ENCODE data around the gene SPINT3.

Gene SPINT3

DNA sequence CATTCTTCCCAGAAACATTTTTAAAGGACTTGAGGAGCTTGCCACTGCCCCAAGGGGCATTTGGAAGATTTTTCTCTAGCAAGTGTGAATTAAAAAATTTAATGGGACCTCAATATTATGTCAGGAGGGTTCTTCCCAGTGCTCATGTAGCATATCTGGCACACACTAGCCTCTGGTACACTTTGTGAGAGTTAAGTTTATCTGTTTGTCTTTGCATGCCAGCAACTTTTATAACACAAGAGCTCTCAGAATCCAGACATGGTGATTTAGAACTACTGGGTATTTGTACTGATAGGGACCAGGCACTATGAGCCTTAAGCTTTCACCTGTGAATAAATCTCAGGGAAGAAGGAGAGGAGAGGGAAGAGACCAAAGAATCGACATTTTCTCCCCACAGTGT, 12.9 kb downstream of the SPINT3 start:
- no peaks in the 10 kb centered on the region for H3K27me3 ChIP-seq (ENCODE audit: control insufficient read depth, insufficient read depth, low read length, poor library complexity, severe bottlenecking)
- no peak overlapping the region for H3K27ac ChIP-seq (ENCODE audit: insufficient read depth, low read depth, low read length, poor library complexity, severe bottlenecking)
- H3K9me3 ChIP-seq (ENCODE audit: control insufficient read depth, low read length) = no peaks in the 10 kb centered on the region
- no peak overlapping the region for H3K4me3 ChIP-seq (ENCODE audit: insufficient read depth, low read depth, low read length)
- 83 to 100% methylated on average over 1 of the region's 1 CpG for WGBS, 2 experiments
- H3K36me3 ChIP-seq (ENCODE audit: control insufficient read depth, insufficient read depth, low read length) = no peaks in the 10 kb centered on the region
- no peaks in the 10 kb centered on the region for H3K4me1 ChIP-seq (ENCODE audit: control insufficient read depth, insufficient read depth, low read length)

DNA sequence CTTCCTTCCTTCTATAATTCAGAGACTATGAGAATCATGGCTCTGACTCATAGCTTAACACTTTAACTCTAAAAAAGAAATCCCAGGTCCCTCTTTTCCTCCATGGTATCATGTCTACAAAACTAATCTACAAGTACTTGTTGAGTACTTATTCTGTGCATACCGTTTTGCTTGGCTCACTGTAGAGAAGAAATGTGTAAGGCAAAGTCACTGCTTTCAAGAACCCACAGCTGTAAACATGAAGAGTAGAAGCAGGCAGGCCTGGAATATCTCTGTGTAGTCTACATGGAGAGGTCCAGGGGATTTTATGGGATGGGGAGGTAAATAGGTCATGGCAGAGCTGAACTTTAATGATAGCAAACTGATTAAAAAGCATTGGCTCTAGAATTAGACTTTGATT, 13.8 kb downstream of the SPINT3 start:
- Histone ChIP-seq H3K36me3 (ENCODE audit: control insufficient read depth, insufficient read depth, low read length) (no peaks in the 10 kb centered on the region), H3K4me3 (ENCODE audit: insufficient read depth, low read depth, low read length) (no peak overlapping the region), H3K4me1 (ENCODE audit: control insufficient read depth, insufficient read depth, low read length) (no peaks in the 10 kb centered on the region), H3K27ac (ENCODE audit: insufficient read depth, low read depth, low read length, poor library complexity, severe bottlenecking) (no peak overlapping the region), H3K9me3 (ENCODE audit: control insufficient read depth, low read length) (no peaks in the 10 kb centered on the region), H3K27me3 (ENCODE audit: control insufficient read depth, insufficient read depth, low read length, poor library complexity, severe bottlenecking) (no peaks in the 10 kb centered on the region)
- 88 to 89% methylated on average over 1 of the region's 1 CpG for WGBS, 2 experiments

DNA sequence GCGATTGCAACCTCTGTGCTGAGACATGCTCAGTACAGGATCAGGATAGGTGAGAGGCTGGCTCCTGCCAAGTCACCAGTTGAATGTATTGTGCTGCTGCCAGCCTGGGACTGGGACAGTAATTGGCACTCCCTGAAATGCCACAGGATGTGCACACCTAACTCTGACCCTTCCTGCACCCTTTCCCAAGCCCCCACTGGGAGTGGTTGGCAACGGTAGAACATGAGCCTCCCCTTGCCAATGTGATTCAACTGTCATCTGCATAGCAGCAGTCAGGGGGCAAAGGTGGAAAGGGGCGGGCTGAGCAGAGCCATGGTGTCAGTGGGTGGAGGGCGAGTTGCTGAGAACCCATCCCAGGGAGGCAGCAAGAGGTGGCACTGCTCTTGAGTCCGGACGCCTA, 15.4 kb downstream of the SPINT3 start:
- H3K27ac ChIP-seq (ENCODE audit: insufficient read depth, low read depth, low read length, poor library complexity, severe bottlenecking) = no peak overlapping the region
- no peaks in the 10 kb centered on the region for H3K36me3 ChIP-seq (ENCODE audit: control insufficient read depth, insufficient read depth, low read length)
- no peak overlapping the region for H3K4me3 ChIP-seq (ENCODE audit: insufficient read depth, low read depth, low read length)
- H3K27me3 ChIP-seq (ENCODE audit: control insufficient read depth, insufficient read depth, low read length, poor library complexity, severe bottlenecking) = no peaks in the 10 kb centered on the region
- WGBS, 2 experiments = 88 to 89% methylated on average over 6 of the region's 6 CpGs
- H3K4me1 ChIP-seq (ENCODE audit: control insufficient read depth, insufficient read depth, low read length) = no peaks in the 10 kb centered on the region
- no peaks in the 10 kb centered on the region for H3K9me3 ChIP-seq (ENCODE audit: control insufficient read depth, low read length)

DNA sequence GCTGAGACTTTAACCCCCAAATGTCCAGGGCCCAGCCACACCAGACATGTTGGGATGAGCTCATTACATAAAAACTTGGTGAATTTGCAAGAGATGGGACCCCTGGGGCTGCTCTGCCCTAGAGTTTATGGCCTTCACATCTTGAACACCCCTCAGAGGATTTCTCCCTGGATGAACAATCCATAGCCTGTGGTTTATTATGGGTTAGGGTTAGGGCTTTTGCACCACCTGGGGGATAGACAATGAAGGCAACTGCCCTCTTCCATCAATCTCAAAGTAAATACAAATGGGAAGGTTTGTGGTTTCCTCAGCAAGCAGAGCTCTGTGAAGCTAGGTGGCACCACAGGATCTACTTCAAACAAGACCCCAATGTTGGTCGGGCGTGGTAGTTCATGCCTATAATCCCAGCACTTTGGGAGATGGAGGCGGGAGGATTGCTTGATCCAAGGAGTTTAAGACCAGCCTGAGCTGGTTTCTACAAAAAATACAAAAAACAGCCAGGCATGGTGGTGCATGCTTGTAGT, 17.4 kb downstream of the SPINT3 start:
- no peak overlapping the region for H3K27ac ChIP-seq (ENCODE audit: insufficient read depth, low read depth, low read length, poor library complexity, severe bottlenecking)
- no peaks in the 10 kb centered on the region for H3K4me1 ChIP-seq (ENCODE audit: control insufficient read depth, insufficient read depth, low read length)
- no peaks in the 10 kb centered on the region for H3K36me3 ChIP-seq (ENCODE audit: control insufficient read depth, insufficient read depth, low read length)
- WGBS, 2 experiments = 83 to 84% methylated on average over 3 of the region's 3 CpGs
- H3K27me3 ChIP-seq (ENCODE audit: control insufficient read depth, insufficient read depth, low read length, poor library complexity, severe bottlenecking) = no peaks in the 10 kb centered on the region
- H3K4me3 ChIP-seq (ENCODE audit: insufficient read depth, low read depth, low read length) = no peak overlapping the region
- no peaks in the 10 kb centered on the region for H3K9me3 ChIP-seq (ENCODE audit: control insufficient read depth, low read length)

DNA sequence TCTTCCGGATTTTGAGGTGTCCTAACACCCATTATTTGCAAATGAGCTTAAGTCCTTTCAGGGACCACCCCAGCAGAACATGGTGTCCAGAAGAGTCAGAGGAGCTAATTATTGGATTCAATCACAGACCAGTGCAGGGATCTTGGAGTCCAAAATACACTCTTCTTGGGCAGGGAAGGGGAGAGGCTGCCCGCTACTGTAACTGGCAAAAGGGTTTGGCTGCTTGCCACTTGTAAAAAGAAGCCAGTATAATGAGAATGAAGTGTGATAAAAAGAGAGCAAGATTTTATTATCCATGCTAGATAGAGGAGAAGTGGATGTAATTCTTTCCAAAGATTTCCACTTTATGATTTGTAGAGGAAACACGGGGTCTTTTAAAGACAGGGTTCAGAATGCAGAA, 19.3 kb downstream of the SPINT3 start:
- 94 to 97% methylated on average over 3 of the region's 3 CpGs for WGBS, 2 experiments

DNA sequence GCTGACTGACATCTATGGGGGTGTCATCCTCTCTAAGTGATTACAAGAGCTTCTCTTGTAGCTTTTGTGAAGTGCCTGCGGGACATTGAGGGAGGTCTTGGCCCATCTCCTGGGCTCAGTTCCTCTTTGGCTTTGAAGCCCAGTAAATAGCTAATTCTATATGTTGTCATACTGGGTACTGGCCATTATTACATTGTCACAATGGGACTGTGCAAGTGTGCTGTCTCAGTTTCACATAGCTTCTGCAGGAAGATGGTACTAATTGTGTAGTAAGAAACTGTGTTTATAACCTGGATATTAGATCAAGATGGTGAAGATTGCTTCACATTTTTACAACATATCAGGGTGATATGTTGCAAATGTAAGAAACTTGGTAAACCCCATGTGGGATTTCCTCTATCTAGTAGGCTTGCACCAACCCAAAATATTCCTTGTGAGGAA, 19.9 kb downstream of the SPINT3 start:
- Histone ChIP-seq H3K36me3 (ENCODE audit: control insufficient read depth, insufficient read depth, low read length) (no peaks in the 10 kb centered on the region), H3K4me1 (ENCODE audit: control insufficient read depth, insufficient read depth, low read length) (no peaks in the 10 kb centered on the region), H3K27me3 (ENCODE audit: control insufficient read depth, insufficient read depth, low read length, poor library complexity, severe bottlenecking) (no peaks in the 10 kb centered on the region), H3K4me3 (ENCODE audit: insufficient read depth, low read depth, low read length) (no peak overlapping the region), H3K9me3 (ENCODE audit: control insufficient read depth, low read length) (no peaks in the 10 kb centered on the region), H3K27ac (ENCODE audit: insufficient read depth, low read depth, low read length, poor library complexity, severe bottlenecking) (no peak overlapping the region)
- WGBS, 2 experiments = 84 to 90% methylated on average over 1 of the region's 1 CpG

More for the DNA sequence above, 19.3 kb downstream of the SPINT3 start:
- H3K27ac ChIP-seq (ENCODE audit: insufficient read depth, low read depth, low read length, poor library complexity, severe bottlenecking) = no peak overlapping the region
- H3K9me3 ChIP-seq (ENCODE audit: control insufficient read depth, low read length) = no peaks in the 10 kb centered on the region
- H3K4me3 ChIP-seq (ENCODE audit: insufficient read depth, low read depth, low read length) = no peak overlapping the region
- H3K27me3 ChIP-seq (ENCODE audit: control insufficient read depth, insufficient read depth, low read length, poor library complexity, severe bottlenecking) = no peaks in the 10 kb centered on the region
- no peaks in the 10 kb centered on the region for H3K36me3 ChIP-seq (ENCODE audit: control insufficient read depth, insufficient read depth, low read length)
- H3K4me1 ChIP-seq (ENCODE audit: control insufficient read depth, insufficient read depth, low read length) = no peaks in the 10 kb centered on the region

DNA sequence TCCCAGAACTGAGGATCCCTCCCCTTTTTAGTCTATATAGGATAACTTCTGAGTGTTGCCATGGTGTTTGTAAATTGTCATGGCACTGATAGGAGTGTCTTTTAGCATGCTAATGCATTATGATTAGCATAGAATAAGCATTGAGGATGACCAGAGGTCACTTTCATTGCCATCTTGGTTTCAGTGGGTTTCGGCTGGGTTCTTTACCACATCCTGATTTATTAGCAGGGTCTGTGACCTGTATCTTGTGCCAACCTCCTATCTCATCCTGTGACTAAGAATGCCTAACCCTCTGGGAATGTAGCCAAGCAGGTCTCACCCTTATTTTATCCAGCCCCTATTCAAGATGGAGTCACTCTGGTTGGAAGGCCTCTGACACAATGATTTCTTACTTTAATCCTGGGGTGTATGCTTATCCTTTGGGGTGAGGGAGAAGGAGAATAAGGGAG, 26.3 kb downstream of the SPINT3 start:
- no peaks in the 10 kb centered on the region for H3K9me3 ChIP-seq (ENCODE audit: control insufficient read depth, low read length)
- 94 to 100% methylated on average over 1 of the region's 1 CpG for WGBS, 2 experiments
- peaks cover 4% of the 10 kb centered on the region for H3K4me1 ChIP-seq (ENCODE audit: control insufficient read depth, insufficient read depth, low read length)
- H3K4me3 ChIP-seq (ENCODE audit: insufficient read depth, low read depth, low read length) = no peak overlapping the region
- no peaks in the 10 kb centered on the region for H3K36me3 ChIP-seq (ENCODE audit: control insufficient read depth, insufficient read depth, low read length)
- H3K27ac ChIP-seq (ENCODE audit: insufficient read depth, low read depth, low read length, poor library complexity, severe bottlenecking) = no peak overlapping the region
- H3K27me3 ChIP-seq (ENCODE audit: control insufficient read depth, insufficient read depth, low read length, poor library complexity, severe bottlenecking) = no peaks in the 10 kb centered on the region

DNA sequence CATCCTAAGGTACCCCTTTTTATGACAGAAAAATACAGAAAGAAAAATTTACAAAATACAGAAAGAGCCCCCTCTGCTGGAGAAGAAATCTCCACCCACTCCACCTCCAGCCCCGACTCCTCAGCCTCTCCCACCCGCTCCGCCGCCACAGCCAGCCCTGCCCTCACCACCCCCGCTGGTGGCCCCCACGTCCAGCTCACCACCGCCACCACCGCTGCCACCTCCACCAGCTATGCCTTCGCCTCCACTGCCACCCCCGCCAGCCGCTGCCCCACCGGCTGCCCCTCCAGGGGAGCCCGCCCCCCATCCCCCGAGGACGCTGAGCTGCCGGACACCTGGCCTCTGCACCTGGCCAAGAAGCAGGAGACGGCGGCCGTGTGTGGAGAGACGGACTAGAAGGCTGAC, 28.2 kb downstream of the SPINT3 start:
- H3K27ac ChIP-seq (ENCODE audit: insufficient read depth, low read depth, low read length, poor library complexity, severe bottlenecking) = no peak overlapping the region
- H3K9me3 ChIP-seq (ENCODE audit: control insufficient read depth, low read length) = no peaks in the 10 kb centered on the region
- no peaks in the 10 kb centered on the region for H3K36me3 ChIP-seq (ENCODE audit: control insufficient read depth, insufficient read depth, low read length)
- no peak overlapping the region for H3K4me3 ChIP-seq (ENCODE audit: insufficient read depth, low read depth, low read length)
- no peaks in the 10 kb centered on the region for H3K27me3 ChIP-seq (ENCODE audit: control insufficient read depth, insufficient read depth, low read length, poor library complexity, severe bottlenecking)
- WGBS, 2 experiments = 68 to 71% methylated on average over 20 of the region's 20 CpGs
- peaks cover 4% of the 10 kb centered on the region for H3K4me1 ChIP-seq (ENCODE audit: control insufficient read depth, insufficient read depth, low read length)

DNA sequence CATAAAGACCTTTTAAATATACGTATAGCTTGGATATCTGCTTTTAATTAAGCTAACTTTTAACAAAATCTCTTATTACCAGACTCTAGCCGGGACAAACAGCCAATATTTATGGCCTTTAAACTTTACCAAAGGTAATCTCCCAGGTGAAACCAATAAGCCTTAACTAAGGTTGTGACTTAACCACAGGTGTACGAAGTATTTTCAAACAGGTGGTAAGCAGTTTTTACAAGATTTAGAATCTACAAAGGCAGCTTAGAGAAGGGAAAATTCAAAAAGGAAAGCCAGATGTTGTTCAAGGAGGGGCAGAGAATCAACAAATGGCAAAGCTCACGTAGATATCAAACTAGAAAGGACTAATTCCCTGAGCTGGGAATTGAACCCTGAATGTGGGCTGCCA, 30.0 kb downstream of the SPINT3 start:
- H3K4me1 ChIP-seq (ENCODE audit: control insufficient read depth, insufficient read depth, low read length) = peaks cover 4% of the 10 kb centered on the region
- WGBS, 2 experiments = 96% methylated on average over 4 of the region's 4 CpGs
- no peaks in the 10 kb centered on the region for H3K9me3 ChIP-seq (ENCODE audit: control insufficient read depth, low read length)
- H3K27ac ChIP-seq (ENCODE audit: insufficient read depth, low read depth, low read length, poor library complexity, severe bottlenecking) = no peak overlapping the region
- H3K36me3 ChIP-seq (ENCODE audit: control insufficient read depth, insufficient read depth, low read length) = no peaks in the 10 kb centered on the region
- H3K27me3 ChIP-seq (ENCODE audit: control insufficient read depth, insufficient read depth, low read length, poor library complexity, severe bottlenecking) = no peaks in the 10 kb centered on the region
- no peak overlapping the region for H3K4me3 ChIP-seq (ENCODE audit: insufficient read depth, low read depth, low read length)

DNA sequence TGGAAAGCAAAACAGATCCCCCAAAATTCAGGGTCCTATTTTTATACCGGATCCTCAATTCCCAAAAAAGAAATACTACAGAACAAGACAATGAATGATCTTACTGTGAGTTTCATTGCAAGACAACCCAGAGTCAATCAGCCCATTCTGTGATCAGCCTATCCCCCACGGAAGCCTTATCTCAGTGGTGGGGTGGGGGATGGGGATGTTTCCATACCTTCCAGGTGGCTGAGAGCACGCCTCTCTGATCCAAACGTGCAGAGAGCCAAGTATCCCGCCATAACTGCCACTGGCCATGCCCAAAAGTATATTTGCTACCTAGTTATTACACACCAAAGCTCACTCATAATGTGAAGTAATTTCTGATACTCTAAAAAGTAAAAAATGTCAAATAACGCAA, 30.7 kb downstream of the SPINT3 start:
- Histone ChIP-seq H3K27me3 (ENCODE audit: control insufficient read depth, insufficient read depth, low read length, poor library complexity, severe bottlenecking) (no peaks in the 10 kb centered on the region), H3K4me1 (ENCODE audit: control insufficient read depth, insufficient read depth, low read length) (peaks cover 4% of the 10 kb centered on the region), H3K27ac (ENCODE audit: insufficient read depth, low read depth, low read length, poor library complexity, severe bottlenecking) (no peak overlapping the region), H3K4me3 (ENCODE audit: insufficient read depth, low read depth, low read length) (no peak overlapping the region), H3K36me3 (ENCODE audit: control insufficient read depth, insufficient read depth, low read length) (no peaks in the 10 kb centered on the region), H3K9me3 (ENCODE audit: control insufficient read depth, low read length) (no peaks in the 10 kb centered on the region)
- WGBS, 2 experiments = 59 to 68% methylated on average over 6 of the region's 6 CpGs

DNA sequence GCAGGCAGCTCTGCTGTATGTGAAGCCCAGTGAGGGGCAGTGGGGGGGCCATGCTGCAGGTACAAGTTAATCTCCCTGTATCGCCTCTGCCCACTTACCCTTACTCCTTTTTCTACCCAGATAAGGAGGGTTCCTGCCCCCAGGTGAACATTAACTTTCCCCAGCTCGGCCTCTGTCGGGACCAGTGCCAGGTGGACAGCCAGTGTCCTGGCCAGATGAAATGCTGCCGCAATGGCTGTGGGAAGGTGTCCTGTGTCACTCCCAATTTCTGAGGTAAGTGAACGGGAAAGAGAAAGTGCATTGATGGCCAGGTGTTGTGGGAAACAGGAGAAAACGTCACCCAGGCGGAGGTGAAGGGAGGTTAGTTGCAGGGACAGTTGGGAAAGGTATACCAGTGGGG, 35.6 kb downstream of the SPINT3 start:
- H3K4me1 ChIP-seq (ENCODE audit: control insufficient read depth, insufficient read depth, low read length) = no peaks in the 10 kb centered on the region
- no peak overlapping the region for H3K27ac ChIP-seq (ENCODE audit: insufficient read depth, low read depth, low read length, poor library complexity, severe bottlenecking)
- H3K36me3 ChIP-seq (ENCODE audit: control insufficient read depth, insufficient read depth, low read length) = no peaks in the 10 kb centered on the region
- no peak overlapping the region for H3K4me3 ChIP-seq (ENCODE audit: insufficient read depth, low read depth, low read length)
- no peaks in the 10 kb centered on the region for H3K9me3 ChIP-seq (ENCODE audit: control insufficient read depth, low read length)
- no peaks in the 10 kb centered on the region for H3K27me3 ChIP-seq (ENCODE audit: control insufficient read depth, insufficient read depth, low read length, poor library complexity, severe bottlenecking)
- 93 to 95% methylated on average over 7 of the region's 7 CpGs for WGBS, 2 experiments

Data from ectodermal cell (in vitro differentiated cells).